ENCODE measurements around the gene ASCC3. TPM values are rescaled to one million over a fixed set of nuclear protein-coding genes. Genes with fewer than 3 reads are reported as not detected.

The ASCC3 gene
- total RNA-seq, 4 donors from 2014 or later = 12.0 to 17.7 (median 14.7) TPM

DNA sequence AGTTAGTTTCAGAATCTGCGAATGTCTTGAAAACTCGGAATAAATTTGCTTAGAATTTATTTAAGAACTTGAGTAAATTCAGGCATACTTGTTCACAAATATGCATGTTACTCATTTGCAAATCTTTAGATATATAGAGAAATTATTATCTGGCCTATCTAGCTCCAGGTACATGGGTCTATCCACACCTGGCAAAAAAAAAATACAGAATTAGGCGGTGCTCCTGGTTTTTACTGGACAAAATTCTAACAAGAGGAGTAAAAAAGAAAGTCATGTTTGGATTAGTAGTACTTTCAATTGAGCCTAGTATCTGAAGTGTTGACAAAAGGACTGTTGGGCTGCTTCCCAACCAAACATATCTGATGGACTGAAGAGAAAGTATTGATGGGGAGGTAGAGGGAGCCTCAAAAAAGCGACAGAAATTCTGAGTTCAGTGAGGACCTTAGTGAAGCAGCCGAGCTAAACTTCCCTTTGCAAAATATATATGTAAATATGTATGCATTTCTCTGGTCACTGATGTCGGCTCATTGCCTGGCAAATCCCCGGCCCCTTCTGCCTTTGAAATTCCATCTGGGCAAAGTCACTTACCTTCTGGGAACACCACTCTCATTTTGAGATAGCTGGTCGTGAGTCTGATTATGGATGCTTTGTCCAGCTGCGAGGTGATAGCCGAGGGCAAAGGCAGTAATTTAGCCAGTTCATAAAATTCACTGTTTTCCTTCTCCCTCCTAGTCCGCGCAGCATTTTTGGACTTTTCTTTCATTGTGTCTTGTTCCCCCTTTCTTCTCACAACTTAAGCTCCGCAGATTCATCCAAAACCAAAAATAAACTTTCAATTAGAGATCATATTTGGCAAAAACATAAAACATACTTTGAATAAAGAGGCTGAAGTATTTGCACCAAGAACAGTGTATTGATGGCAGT lies 418.2 kb downstream of the ASCC3 start:
- intact Hi-C loops (cut with DNase I; ENCODE audit: low total_unique reads) = loop anchor here (5.0 kb wide), 1 partner anchor 856 kb away; the partner anchor contains the start of gene PRDM13

DNA sequence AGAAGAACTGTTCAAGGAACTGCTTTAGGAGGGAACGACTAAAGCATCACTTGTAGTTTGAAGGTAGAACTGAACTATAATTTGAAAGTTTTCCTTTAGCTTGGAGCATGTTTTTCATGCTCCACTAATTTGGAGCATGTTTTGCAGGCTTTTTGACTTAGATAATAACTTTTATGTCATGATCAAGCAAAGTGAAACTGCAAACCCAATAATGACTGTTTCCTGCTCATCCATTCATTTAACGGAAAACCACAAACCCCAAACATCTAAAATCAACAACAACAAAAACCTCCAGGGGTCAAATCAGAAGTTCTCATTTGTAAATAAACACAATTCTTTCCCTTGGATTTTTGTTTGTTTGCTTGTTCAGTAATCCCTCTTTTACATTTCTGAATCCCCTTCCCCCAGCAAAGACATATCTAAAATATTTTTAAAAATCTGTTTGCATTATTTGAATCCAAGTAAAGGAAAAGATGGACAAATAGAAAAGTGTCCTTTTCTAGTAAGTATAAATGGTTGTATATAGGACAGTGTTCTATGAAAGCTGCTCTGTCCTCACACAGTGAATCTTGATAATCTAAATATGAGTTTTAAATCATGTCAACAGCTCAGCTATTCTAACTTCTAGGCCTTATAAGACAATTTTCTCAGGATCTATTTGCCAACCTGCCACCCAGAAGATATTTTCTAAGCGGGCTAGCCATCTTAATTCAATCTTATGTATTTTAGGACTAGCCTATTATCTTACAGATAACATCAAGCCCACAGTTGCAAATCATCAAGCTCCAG lies 419.0 kb downstream of the ASCC3 start:
- Histone ChIP-seq H3K4me3 (peak overlapping the region in 3 of 4 donors; percentile 39 to 52 (median 40)), H3K9me3 (no peaks in the 10 kb centered on the region), H3K27me3 (peaks cover 98 to 100% (median 99%) of the 10 kb centered on the region in 3 donors), H3K4me1 (peaks cover 6 to 10% of the 10 kb centered on the region in 2 donors), H3K27ac (no peak overlapping the region), H3K36me3 (no peaks in the 10 kb centered on the region)
- no peak for DNase-seq
- TF ChIP-seq POLR2A (IDR thresholded peaks at IDR 0.05) = no peak
- TF ChIP-seq, protein P1, sequence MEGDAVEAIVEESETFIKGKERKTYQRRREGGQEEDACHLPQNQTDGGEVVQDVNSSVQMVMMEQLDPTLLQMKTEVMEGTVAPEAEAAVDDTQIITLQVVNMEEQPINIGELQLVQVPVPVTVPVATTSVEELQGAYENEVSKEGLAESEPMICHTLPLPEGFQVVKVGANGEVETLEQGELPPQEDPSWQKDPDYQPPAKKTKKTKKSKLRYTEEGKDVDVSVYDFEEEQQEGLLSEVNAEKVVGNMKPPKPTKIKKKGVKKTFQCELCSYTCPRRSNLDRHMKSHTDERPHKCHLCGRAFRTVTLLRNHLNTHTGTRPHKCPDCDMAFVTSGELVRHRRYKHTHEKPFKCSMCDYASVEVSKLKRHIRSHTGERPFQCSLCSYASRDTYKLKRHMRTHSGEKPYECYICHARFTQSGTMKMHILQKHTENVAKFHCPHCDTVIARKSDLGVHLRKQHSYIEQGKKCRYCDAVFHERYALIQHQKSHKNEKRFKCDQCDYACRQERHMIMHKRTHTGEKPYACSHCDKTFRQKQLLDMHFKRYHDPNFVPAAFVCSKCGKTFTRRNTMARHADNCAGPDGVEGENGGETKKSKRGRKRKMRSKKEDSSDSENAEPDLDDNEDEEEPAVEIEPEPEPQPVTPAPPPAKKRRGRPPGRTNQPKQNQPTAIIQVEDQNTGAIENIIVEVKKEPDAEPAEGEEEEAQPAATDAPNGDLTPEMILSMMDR (IDR thresholded peaks at IDR 0.05 in 4 of 5, conservative IDR thresholded peaks at IDR 0.05 in 1 of 5) = no peak
- no peak for ATAC-seq
- intact Hi-C loops (cut with DNase I; ENCODE audit: low total_unique reads) (loop anchor here (5.0 kb wide), 1 partner anchor 855 kb away; the partner anchor contains the start of gene PRDM13), in situ Hi-C loops (cut with MboI; ENCODE audit: low sequenced_read_pairs in 4 of 4) (no loop called here)

More for the DNA sequence above, 418.2 kb downstream of the ASCC3 start:
- no peak overlapping the region for H3K27ac ChIP-seq
- in situ Hi-C loops (cut with MboI; ENCODE audit: low sequenced_read_pairs in 4 of 4) = no loop called here
- H3K36me3 ChIP-seq = no peaks in the 10 kb centered on the region
- DNase-seq (no peak), ATAC-seq (no peak)
- peak overlapping the region in 2 of 4 donors; percentile 10 to 23 for H3K4me3 ChIP-seq
- H3K9me3 ChIP-seq = no peaks in the 10 kb centered on the region
- TF ChIP-seq, protein P1 (IDR thresholded peaks at IDR 0.05 in 4 of 5, conservative IDR thresholded peaks at IDR 0.05 in 1 of 5) = no peak
- no peak for TF ChIP-seq POLR2A (IDR thresholded peaks at IDR 0.05)
- peaks cover 6 to 10% of the 10 kb centered on the region in 2 donors for H3K4me1 ChIP-seq
- peaks cover 98 to 100% (median 99%) of the 10 kb centered on the region in 3 donors for H3K27me3 ChIP-seq

DNA sequence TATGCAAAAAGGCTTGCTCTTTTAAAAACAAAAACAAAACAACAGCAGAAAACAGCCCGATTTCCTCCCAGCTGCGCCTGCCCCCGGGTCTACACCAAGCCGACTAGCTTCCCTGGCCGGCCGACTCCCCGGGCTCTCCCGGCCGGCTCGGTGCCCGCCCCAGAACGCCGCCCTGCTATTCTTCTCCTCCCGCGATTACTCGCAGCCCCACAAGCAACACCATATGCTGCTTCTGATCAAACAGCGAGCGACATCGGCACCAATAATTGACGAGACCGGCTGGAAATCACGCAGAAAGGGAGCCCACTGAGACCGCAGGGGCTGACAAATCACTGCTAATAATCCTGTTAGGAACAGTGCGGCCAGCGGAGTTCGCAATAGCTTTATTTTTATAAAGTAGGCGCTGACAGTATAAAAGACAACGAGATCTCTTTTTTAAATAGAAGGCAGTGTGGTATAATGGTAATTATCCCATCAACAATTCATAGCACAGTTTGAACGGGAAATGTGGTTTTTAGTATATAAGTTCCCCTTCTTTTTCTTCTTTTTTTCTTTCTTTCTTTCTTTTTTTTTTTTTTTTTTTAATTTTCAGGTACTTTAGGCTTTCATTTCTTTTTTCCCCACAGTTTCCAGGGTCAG lies 419.7 kb downstream of the ASCC3 start:
- ATAC-seq = no peak
- no peak overlapping the region for H3K27ac ChIP-seq
- no peaks in the 10 kb centered on the region for H3K36me3 ChIP-seq
- H3K4me1 ChIP-seq = peaks cover 8 to 10% of the 10 kb centered on the region in 2 donors
- no peak for DNase-seq
- intact Hi-C loops (cut with DNase I; ENCODE audit: low total_unique reads) = loop anchor here (5.0 kb wide), 1 partner anchor 854 kb away; the partner anchor contains the start of gene PRDM13
- peak overlapping the region; percentile 3 to 52 (median 40) for H3K4me3 ChIP-seq
- no peak for TF ChIP-seq POLR2A (IDR thresholded peaks at IDR 0.05)
- TF ChIP-seq, protein P1 (IDR thresholded peaks at IDR 0.05 in 4 of 5, conservative IDR thresholded peaks at IDR 0.05 in 1 of 5) = no peak
- no peaks in the 10 kb centered on the region for H3K9me3 ChIP-seq
- H3K27me3 ChIP-seq = peaks cover 98 to 100% (median 99%) of the 10 kb centered on the region in 3 donors
- in situ Hi-C loops (cut with MboI; ENCODE audit: low sequenced_read_pairs in 4 of 4) = no loop called here

DNA sequence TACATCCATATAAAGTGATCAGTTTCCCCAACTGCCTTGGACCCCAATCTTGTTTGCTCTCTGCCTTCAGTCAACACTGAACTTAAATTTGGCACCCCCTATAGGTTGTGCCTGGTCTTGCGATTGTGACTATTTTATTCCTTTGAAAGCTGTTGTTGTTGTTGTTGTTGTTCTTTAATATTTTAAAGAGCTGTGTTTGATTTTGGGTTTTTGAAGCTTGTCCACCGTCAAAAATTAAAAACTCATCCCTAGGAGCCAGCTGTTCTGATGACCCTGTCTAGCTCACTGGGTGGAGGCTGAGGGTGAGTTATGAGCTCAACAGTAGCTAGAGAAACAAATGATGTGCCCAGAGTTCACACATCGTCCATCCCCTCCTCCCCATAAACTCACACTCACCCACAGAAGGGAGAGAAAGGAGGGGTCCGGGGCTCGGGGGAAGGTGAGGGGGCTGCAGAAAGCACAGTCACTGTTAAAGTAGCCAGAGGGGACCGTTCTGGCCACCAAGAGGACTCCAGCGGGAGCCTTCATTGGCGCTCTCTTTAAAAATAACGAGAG lies 420.4 kb downstream of the ASCC3 start:
- in situ Hi-C loops (cut with MboI; ENCODE audit: low sequenced_read_pairs in 4 of 4) (no loop called here), intact Hi-C loops (cut with DNase I; ENCODE audit: low total_unique reads) (loop anchor here (5.0 kb wide), 1 partner anchor 853 kb away; the partner anchor contains the start of gene PRDM13)
- Histone ChIP-seq H3K4me3 (peak overlapping the region in 3 of 4 donors; percentile 39 to 52 (median 40)), H3K27me3 (peaks cover 98 to 100% (median 99%) of the 10 kb centered on the region in 3 donors), H3K9me3 (no peaks in the 10 kb centered on the region), H3K36me3 (no peaks in the 10 kb centered on the region), H3K27ac (no peak overlapping the region), H3K4me1 (peaks cover 10 to 12% of the 10 kb centered on the region in 2 donors)
- DNase-seq = no peak
- ATAC-seq = no peak
- no peak for TF ChIP-seq POLR2A (IDR thresholded peaks at IDR 0.05)
- TF ChIP-seq, protein P1 (IDR thresholded peaks at IDR 0.05 in 4 of 5, conservative IDR thresholded peaks at IDR 0.05 in 1 of 5) = peak in 1 of 5 experiments; percentile 16

Measured in gastrocnemius medialis (tissue), 4 donors.